ENCODE measurements around the gene CD40.

The CD40 gene

DNA sequence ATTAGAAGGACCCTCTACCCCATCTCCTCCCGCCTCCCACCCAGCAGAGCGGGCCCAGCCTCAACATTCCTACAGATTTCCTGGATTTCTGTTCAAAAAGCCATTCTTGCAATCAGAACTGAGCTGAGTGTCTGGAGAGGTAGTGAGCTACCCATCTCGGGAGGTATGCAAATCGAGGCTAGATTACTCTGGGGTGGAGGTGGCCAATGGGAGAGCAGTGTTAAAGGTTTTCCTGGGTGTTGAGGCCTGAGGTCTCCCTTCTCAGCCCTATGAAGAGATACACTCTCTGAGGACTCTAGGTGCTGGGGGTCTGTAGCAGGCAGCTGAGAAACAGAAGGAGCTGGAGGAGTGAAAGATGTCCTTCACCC lies 57.0 kb downstream of the CD40 start:
- DNase-seq: no peak

DNA sequence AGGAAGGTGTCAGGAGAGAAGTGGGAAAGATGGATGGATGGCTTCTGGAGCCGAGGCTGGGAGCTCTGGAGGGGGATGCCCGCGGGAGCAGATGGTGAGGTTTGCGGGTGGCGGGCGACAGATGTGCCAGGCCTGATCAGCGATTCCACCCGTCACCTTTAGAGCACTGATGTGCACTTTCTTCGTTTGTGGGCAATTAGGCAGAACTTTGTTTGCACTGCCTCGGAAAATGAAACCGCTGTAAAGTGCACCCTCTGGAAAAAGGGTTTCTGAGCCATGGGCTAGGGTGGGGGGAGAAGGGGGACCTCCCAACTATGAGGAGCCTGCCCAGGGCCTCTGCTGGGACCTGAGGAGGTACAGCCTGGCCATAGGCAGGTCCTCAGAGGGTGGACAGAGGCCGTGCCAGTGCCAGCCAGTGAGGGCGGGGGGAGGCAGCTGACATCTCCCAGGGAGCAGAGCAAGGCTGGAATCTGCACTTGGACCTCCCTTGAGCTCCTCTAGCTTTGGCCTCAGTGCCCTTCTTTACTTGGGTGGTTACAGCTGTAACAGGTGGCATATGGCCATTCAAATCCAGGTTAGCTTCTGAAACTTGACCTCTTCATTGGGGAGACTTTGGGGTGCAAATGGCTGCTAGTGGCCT lies 58.7 kb downstream of the CD40 start:
- no peak for DNase-seq

DNA sequence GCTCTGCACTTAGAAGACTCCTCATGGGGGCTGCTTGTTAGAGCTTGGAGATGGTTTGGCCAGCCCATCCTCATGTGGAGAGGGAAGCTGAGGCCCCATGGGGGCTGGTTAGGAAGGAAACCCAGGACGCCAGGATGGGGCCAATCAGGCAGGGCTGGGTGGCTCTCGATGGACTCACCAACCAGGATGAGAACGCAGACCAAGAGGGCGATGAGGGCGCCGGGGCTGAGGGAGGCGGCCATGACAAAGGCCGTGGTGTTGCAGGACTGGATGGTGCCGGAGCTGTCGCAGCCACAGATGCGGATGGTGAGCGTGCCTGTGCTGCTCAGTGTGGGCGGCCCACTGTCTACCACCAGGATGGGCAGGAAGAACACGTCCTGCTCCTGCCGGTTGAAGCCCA lies 59.7 kb downstream of the CD40 start:
- no peak for DNase-seq

DNA sequence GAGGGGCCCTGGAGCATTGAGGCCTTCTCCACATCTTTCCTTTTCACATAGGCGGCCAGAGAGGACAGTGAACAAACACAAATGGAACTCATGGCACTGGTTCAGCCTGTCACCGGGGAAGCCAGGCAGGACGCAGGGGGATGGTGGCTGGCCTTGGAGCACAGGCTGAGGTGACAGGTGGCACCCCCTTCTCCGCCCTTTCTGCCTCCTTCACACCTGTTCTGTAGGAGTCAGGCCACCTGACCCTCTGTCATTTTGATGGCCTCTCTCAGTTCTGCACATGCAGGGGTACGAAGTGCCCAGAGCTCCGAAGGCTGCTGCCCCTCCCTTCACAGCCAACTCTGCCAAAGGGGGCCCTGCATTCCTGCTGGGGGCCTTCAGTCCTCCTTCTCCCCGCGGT lies 60.8 kb downstream of the CD40 start:
- no peak for DNase-seq

All from fibroblast of skin of abdomen (primary cell).